GM19372 (cell line): Measurements from ENCODE around the gene PRR23B.
"Not testable (repeated sequence)": the region's sequence is repeated elsewhere in the genome, so short reads cannot be mapped to it uniquely, and the experiment has no call there.

Source experiments
- ATAC-seq: cut with Tn5 transposase; IDR thresholded peaks from one replicate; pipeline ENCODE4 v1.9.1; 2021; ENCODE audit warnings: mild to moderate bottlenecking, low read depth, moderate library complexity; ENCODE audit not compliant: unreplicated experiment

The PRR23B gene

GRCh38 chr3:139020868-139021234 is at the start of gene PRR23B:
TSS of gene PRR23B (minus strand) at chr3:139020926. CDS start at chr3:139020661, 265 bp downstream.
- ATAC-seq: no peak

GRCh38 chr3:139062918-139063317 is 42.2 kb upstream of the PRR23B start:
- ATAC-seq: no peak

GRCh38 chr3:139052802-139053600 is 32.3 kb upstream of the PRR23B start:
- ATAC-seq: no peak

- no peak for ATAC-seq
These were observed 23.9 kb upstream of the PRR23B start, which contains the start of gene PRR23C for GRCh38 chr3:139044366-139045210. TSS of gene PRR23C (minus strand) at chr3:139044892. CDS start at chr3:139044620, 272 bp downstream.

- ATAC-seq: no peak
These were observed 23.0 kb upstream of the PRR23B start for GRCh38 chr3:139043554-139044365.

- no peak for ATAC-seq
These were observed 16.8 kb upstream of the PRR23B start for GRCh38 chr3:139037478-139037877.

GRCh38 chr3:139032326-139033002 is 11.7 kb upstream of the PRR23B start:
- ATAC-seq: no peak

GRCh38 chr3:139030576-139030975 is 9.8 kb upstream of the PRR23B start:
- not testable (repeated sequence) for ATAC-seq

GRCh38 chr3:139024968-139025367 is 4.2 kb upstream of the PRR23B start:
- ATAC-seq: no peak

GRCh38 chr3:139020036-139020867 is 474 bp downstream of the PRR23B start:
- ATAC-seq: no peak

GRCh38 chr3:139016430-139017048 is 4.2 kb downstream of the PRR23B start:
- no peak for ATAC-seq

- no peak for ATAC-seq
These were observed 14.5 kb downstream of the PRR23B start, which contains the start of gene PRR23A for GRCh38 chr3:139006051-139006716. TSS of gene PRR23A (minus strand) at chr3:139006268. CDS start at chr3:139006268, 0 bp downstream.

GRCh38 chr3:139005356-139005993 is 15.3 kb downstream of the PRR23B start:
- no peak for ATAC-seq

- ATAC-seq: no peak
These were observed 25.0 kb downstream of the PRR23B start for GRCh38 chr3:138995706-138996105.

GRCh38 chr3:138987181-138987580 is 33.5 kb downstream of the PRR23B start:
- no peak for ATAC-seq

GRCh38 chr3:138985932-138986331 is 34.8 kb downstream of the PRR23B start:
- ATAC-seq: no peak

- no peak for ATAC-seq
These were observed 35.9 kb downstream of the PRR23B start for GRCh38 chr3:138984816-138985215.

- no peak for ATAC-seq
These were observed 44.7 kb downstream of the PRR23B start for GRCh38 chr3:138976047-138976446.
